Ureter (tissue), 1 donor: ENCODE data around the gene CLNK. TPM values are rescaled to one million over a fixed set of nuclear protein-coding genes. Genes with fewer than 3 reads are reported as not detected.

Experiments
- DNase-seq: peaks from one replicate; pipeline ENCODE4 v3.0.0-alpha.2; 2020; ENCODE audit warnings: low spot score
- total RNA-seq: library from RNA; stranded (reverse); gene quantifications from one replicate; pipeline ENCODE4 v1.2.4, GENCODE V29; 2023
- donor health status: DM: yes; HTN: yes; CAD: no.

CLNK gene
- total RNA-seq, 1 donor from 2014 or later, result 0.31 TPM

DNA sequence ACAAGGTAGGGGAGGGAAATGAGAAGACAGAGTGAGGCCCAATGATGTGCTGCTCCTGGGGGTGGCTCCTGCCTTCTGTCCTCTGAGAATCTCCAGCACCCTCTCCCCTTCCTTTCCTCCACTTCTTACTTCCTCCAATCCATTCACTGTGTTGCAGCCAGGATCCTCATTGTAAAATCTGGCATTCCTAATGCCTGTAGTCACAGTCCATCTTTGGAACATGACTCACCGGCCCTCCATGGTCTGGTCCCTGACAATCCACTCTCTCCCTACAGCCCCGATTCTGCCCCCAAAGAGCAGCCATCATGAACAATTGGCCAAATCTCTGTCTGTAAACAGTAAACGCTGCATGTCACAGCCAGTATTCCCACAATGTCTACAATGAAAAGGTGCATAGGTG is 72.9 kb downstream of the CLNK start:
- DNase-seq, result no peak

DNA sequence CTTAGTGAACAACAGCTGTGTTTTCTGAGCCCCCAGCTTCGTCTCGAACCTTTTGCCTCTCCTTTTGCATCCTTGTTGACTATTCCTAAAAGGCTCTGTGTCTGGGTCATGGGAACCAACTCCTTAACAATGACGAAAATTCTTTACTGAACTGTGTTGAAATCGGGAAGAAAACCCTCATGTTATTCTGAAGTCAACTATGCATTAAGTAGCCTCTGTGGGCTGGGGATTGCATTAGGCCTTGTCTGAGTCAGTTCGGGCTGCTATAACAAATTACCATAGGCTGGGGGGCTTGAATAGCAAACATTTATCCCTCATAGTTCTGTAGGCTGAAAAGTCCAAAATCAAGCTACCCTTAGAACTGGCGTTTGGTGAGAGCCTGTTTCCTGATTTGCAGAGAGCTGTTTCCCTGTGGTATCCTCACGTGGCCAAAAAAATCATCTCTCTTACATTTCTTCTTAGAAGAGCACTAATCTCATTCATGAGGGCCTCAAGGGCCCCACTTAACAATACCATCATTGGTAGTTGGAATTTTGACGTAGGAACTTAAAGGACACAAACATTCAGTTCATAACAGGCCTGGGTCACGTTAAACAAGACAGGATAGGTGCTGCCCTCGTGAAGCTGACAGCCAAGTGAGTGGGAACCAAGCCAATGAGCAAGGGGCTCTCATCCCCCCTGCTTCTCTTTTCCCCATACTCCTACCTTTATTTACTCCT is 75.9 kb downstream of the CLNK start:
- no peak for DNase-seq

DNA sequence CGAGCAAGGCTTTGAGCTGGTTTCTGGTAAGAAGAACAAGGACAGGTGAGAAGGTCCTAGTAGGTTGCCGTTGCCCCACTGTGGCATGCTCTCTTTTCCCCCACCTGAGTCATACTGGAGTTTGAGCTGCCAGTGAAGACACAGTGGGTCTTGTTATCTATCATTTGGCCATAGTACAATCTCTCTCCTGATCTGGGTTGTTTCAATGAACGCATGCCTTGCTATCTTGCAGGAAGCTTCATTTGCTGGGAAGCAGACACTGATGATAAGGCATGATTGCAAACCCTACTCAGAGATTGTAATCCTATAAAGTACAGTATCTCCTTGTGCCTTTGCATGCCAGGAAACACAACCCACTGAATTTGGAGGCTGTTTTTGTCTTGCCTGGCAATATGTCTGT is 77.4 kb downstream of the CLNK start:
- DNase-seq, result no peak

DNA sequence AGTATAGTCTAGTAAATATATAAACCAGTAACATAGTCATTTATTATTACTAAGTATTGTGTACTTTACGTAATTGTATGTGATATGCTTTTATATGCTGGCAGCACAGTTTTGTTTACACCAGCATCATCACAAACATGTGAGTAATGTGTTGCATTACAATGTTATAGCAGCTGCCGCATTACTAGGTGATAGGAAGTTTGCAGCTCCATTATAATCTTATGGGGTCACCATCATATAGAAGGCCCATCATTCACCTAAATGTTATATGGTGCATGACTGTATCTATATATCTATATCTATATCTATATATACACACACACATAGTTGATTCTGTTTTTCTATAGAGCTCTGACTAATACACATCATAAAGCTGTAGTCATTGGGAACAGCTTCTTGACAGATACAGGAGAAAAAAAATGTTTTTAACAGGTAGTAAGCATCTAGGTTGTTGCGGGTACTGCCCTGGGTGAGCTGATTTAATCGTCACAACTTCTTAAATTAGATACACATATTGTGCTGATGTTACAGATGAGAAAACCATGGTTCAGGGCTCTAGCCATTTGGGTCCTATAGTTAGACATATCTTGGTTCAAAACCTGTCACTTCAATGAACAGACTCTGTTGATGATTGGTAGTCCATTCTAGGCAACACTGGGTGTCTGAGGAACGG is 77.9 kb downstream of the CLNK start:
- DNase-seq, result no peak

DNA sequence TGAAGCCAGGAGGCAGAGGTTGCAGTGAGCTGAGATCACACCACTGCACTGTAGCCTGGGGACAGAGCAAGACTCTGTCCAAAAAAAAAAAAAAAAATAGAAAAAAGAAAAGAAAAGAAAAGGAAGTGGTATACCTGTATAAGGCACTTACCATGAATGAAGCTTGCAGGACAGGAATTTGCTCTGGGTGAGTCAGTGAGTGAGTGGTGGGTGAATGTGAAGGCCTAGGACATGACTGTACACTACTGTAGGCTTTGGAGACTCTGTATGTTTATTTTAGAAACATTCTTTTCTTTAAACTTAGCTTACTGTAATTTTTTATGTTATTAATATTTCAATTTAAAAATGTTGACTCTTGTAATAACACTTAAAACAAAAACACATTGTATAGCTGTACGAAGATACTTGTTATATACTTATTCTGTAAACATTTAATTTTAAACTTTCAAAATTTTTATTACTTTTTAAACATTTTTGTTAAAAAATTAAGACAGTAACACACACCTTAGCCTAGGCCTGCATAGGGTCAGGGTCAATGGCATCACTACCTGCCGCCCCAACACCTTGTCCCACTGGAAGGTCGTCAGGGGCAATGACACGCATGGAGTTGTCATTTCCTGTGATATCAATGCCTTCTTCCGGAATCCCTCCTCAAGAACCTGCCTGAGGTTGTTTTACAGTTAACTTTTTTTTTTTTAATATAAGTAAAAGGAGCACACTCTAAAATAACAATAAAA is 78.7 kb downstream of the CLNK start:
- DNase-seq, result no peak

DNA sequence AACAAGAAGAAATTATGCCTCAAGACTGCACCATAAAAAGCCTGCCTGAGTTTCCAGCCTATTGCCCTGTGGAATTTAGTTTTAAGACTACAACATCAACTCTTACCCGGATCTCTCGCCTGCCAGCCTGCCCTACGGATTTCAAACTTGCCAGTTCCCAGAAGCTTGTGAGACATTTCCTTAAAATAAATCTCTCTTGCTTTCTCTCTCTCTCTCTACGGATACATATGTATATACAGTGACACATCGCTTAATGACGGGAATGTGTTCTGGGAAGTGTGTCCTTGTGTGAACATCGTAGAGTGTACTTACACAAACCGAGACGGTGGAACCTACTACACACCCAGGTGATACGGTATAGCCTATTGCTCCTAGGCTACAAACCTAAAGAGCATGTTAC is 79.5 kb downstream of the CLNK start:
- no peak for DNase-seq

DNA sequence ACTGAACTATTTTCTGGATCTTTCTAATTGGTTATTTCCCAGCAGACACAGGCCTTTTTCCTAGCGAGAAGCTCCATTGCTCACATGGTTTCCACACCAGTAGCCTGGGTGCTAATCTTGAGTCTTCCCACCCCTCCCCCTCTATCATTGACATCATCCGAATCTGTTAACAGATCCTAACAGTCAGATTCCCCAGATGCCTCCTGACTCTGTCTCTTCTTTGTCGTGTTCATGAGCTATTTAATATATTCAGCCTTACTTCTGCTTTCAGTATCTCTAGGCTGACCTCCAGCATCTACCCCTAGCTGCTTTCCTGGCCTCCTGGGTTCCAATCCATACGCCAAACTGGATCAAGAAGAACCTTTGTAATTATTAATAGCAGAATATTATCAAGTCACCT is 85.0 kb downstream of the CLNK start:
- no peak for DNase-seq

DNA sequence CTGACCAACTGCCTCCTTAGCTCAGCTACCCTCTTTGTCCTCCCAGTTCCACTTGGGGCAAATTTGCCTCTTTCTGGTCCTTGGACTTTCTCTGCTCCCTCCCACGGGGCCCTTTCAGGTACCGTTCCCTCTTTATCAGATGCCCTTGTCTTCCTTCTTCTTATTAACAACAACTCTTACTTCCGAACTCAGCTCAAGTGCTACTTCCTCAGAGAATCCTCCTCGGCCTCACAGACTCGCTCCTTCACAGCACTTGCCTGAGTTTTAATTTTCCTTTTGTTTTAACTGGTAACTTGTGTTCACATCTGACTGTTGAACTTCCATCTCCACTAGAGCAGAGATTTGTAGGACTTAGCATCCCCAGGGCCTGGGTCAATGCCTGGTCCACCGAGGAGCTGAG is 85.7 kb downstream of the CLNK start:
- no peak for DNase-seq

DNA sequence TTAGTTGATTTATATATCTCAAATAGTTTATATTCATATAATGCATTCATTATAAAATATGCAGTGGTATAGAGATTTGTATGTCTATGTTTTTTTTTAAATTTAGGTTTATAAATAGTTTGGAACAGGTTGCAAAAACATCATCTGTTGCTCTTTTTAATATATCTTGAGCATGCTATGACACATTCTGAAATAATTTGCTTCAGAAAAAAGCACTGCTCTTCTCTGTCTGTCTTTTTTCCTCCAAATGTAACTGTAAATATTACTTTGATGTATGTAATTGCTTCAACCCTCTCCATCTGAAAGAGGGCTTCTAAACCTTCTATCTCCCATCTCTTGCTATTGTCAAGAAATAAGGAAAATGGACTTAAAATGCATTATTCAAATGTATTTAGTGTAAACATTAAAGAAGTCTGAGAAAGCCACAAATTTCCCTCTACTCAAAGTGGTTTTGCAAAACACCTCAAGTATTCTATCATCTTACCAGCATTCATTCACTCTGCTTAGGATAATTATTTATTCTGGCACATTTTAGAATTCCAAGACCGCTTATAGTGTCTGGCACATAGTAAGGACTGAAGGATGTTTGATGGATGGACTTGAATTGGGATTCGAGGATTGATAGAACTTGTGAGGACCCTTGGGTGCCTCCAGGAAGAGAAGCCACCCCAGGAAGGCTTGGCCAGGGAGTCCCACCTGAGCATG is 87.8 kb downstream of the CLNK start:
- no peak for DNase-seq

DNA sequence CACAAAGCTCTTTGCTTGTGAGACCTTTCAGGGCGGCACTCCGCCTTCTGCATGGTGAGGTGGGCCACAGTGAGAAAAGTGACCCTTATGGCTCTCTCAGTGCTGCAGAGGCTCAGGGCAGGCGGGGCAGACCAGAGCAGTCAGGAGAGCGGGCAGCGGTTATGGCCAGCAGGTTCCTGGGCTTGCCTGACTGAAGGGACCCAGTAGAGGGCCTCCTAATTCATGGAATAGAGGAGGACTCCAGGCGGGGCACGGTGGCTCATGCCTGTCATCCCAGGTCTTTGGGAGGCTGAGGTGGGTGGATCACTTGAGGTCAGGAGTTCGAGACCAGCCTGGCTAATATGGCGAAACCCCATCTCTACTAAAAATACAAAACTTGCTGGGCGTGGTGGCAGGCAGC is 91.4 kb downstream of the CLNK start:
- no peak for DNase-seq

DNA sequence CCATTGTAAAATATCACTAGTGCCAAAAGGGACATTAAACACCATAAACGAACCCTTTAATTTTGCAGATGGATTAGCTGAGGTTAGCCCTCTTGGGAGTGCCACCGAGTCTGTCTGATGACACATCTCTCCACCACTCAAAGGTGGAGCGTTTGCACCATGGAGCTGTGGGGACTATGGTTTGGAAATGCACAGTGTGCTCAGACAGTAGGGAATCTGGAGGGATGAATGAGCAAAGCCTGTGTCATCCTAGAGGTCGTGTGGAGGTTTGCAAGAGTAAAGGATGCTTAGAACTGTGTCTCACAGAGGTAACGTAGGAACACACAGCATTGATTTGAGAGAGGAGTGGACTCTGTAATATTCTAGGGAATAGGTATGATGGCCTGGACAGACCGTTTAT is 93.7 kb downstream of the CLNK start:
- no peak for DNase-seq

DNA sequence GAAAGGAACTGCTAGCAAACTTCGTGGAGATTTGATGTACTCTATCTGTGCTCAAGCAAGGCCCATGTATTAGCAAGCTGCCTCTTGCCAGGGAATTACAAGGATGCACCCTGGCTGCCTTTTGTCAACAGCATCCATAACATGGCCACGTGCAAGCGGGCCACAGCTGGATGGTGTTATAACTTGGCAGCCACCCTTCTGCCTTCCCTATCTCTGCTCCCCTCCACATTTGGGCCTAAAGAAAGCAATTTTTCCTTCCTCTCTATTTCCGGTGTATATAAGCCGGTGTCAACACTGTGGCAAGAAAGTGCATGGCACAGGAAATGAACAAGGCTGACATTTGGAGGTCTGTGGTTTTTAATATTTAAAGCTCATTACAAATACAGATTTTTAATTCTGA is 94.8 kb downstream of the CLNK start:
- DNase-seq, result no peak

DNA sequence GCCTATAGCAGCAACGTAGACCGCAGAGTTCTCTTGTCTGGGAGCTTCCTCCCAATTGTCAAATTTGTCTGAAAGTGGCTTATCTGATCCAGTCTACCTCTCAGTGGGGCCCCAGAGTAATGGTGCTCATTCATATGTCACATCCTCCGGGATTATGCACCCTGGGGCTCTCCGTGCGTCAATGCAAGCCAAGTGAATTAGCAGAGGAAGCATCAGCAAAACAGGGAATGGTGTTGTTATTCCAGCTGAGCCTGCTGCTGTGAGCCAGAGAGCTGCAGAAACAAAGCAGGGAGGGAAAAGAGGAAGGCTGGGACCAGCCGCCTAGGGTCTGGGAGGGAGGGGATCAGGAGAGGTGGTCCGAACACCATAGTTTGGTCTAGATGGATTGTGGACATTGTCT is 95.2 kb downstream of the CLNK start:
- DNase-seq, result no peak

DNA sequence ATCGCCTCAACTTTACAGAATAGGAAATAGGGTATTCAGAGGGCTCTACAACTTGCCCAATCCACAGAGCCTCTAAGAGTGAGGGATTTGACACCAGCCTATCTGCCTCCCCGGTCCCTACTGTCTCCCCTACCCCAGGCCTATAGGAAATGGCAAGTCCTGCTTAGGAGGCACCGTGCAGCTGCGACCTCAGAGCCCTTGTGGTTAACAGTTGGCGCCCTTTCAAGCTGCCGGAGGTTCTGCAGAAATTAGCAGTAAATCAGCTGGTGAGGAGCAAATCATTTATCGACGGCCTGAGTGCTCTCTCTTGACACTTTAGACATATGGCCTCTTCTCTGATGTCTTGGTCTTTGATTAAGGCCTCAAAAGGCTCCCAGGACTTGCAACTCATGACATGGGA is 96.9 kb downstream of the CLNK start:
- no peak for DNase-seq

DNA sequence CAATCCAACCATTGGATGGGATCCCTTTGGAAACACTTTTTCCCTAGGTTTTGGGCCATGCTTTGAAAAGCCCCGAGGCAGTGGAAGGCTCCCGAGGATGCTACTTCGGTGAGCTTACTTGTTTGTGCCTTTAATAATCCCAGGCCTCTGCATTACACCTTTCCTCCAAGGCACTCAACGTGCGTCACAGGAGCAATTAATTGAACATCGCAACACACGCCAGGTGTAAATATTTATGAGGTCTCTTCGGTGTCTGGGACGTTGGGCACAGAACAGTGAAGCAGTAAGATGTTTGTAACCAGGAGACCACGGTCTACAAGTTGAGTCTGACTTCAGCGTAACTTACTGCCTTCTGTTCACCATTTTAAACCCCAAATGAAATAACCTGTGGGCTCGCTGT is 97.3 kb downstream of the CLNK start:
- DNase-seq, result no peak

DNA sequence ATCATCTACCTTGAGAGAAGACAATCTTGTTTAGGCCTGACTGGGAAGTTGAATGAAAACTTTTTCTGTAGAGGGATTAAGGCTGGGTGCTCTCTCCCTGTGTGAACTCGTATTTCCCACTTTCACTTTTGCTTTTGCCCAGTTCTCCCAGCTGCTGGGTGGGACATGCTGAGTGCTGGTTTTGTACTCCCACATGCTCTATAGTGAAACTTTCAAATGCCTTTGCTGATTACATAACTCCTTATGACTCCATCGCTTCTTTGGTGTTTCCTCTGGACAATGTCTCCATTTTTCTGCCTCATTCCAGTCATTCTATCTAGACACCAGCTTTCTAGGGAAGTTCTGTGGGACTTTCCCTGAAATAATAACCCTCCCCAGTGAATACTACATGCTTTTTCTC is 100.5 kb downstream of the CLNK start:
- no peak for DNase-seq

DNA sequence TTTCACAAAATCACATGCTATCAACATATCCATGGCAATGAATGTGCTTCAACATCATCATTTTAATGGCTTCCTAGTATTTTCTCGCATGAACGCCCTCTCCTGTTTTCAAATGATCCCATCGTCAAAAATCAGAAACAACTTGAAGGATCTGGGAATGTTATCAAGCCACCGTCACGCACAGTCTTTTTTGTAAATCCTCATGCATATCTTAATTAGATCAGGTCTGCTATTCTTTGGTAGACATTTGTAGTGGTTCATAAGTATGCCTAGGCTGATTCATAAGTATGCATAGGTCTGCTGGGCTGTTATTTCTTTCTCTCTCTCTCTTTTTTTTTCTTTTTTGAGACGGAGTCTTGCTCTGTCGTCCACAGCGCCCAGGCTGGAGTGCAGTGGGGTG is 101.6 kb downstream of the CLNK start:
- no peak for DNase-seq

DNA sequence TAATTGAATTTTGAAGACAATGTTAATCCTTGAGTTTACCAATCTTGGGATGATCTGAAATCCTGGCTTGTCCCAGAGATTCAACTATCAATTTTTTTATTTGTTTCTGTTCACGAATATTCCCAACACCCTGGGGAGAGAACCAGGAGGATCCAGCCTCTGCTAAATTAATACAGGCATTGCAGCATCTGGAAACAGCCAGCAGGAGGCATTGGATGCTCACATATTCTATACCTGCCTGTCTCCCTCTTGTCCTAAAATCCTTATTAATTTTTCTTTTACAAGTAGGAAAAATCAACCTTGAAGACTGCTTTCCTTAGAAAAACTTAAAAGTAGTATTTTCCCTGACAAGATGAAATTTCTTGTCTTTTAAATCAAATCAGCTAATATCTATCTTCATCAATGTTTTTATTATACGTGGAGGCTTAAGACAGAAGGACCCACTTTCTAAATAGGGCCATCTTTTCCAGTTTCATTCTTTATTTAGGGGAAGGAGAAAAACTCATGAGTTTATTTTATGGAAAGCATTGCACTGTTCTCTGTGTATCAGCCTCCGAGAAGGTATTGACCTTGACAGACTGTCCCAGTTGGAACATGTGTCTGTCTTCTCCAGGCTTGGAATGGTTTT is 102.4 kb downstream of the CLNK start:
- DNase-seq, result no peak

DNA sequence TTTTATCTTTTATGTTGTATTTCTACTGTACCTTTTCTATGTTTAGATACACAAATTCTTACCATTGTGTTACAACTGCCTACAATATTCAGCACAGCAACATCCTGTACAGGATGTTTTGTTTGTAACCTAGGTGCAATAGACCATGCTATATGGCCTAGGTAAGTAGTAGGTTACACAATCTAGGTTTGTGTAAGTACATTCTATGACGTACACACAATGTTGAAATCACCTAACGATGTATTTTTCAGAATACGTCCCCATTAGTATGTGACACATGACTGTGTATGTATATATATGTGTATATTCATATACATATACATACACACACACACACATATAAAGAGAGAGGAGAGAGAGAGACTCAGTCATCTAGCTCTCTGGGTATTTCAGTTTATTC is 103.5 kb downstream of the CLNK start:
- DNase-seq, result no peak

DNA sequence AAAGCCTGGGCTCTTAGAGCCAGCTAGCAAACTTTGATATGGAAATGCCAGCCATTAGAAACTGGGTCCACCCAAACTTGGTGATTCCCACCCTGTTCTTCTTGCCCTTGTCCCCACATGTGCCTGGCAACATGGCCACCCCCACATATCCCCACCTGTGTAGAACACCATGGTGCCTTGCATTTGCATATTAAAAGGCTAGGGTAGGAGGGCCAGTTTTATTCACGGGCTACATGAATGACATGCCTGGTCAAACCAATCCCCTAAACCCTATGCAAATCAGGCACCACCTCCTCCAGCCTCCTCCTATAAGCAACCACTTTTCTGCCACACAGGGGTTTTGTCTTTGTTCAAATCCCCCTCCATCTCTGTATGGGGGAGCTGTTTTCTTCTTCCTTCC is 104.9 kb downstream of the CLNK start:
- no peak for DNase-seq

DNA sequence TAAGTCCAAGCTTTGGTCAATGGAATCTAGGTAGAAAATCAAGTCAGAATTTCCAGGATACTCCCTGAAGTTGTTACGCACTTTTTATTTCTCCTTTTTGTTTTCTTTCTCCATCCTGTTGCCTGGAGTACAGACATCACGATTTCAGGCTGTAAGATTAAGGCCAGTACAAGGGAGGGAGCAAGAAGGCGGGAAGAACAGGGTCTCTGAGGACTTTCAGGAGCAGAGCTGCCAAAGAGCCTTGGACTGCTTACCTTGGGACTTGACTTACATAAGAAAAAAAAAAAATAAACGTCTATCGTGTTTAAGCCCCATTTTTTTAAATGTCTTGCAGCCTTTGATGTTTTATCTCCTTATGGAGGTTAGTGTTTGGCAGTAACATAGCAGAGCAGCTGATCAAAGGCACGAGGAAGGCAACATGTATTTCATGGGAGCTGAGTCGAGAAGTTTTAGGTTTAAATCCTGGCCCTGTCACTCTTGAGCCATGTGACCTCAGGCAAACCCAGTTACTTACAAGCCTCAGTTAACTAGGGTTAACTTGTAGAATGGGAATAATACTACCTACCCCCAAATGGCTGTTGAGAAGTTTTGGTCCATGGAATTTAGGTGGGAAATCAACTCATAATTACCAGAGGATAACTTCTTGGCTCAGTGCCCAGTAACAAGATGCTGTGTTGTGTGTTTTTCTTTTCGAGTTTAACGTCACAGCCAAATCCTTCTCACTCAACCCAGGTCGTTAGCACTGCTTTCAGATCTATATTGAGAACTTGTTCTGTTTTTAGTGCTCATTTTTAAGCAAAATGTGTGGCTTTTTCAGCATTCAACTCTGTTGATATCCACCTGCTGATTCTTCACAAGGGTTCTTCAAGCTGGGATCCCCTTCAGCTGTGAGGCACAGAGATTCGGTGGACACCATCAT is 106.8 kb downstream of the CLNK start:
- no peak for DNase-seq
